ENCODE results near the gene DDIT3.
A peak's percentile ranks its signal among the peaks of the same experiment; 100 is the strongest.
"Not testable (repeated sequence)": the region's sequence is repeated elsewhere in the genome, so short reads cannot be mapped to it uniquely, and the experiment has no call there.

The DDIT3 gene

DNA sequence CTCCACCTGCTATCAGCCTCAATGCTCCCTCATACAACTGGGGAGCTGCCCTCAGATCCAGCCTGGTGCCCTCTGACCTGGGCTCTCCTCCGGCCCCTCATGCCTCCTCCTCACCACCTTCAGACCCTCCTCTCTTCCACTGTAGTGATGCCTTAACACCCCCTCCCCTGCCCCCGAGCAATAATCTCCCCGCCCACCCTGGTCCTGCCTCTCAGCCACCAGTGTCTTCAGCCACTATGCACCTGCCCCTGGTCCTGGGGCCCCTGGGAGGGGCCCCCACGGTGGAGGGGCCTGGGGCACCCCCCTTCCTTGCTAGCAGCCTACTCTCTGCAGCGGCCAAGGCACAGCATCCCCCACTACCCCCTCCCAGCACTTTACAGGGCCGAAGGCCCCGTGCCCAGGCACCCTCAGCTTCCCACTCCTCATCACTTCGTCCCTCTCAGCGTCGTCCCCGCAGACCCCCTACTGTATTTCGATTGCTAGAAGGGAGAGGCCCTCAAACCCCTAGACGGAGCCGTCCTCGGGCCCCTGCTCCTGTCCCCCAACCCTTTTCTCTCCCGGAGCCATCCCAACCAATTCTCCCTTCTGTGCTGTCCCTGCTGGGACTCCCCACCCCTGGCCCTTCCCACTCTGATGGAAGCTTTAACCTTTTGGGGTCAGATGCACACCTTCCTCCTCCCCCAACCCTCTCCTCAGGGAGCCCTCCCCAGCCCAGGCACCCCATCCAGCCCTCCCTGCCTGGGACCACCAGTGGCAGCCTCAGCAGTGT, 5.5 kb upstream of the DDIT3 start:
- no peak for DNase-seq

GRCh38 chr12:57524814-57525614, 4.7 kb upstream of the DDIT3 start:
- no peak for DNase-seq

GRCh38 chr12:57523706-57524614, 3.6 kb upstream of the DDIT3 start:
- no peak for DNase-seq

DNA sequence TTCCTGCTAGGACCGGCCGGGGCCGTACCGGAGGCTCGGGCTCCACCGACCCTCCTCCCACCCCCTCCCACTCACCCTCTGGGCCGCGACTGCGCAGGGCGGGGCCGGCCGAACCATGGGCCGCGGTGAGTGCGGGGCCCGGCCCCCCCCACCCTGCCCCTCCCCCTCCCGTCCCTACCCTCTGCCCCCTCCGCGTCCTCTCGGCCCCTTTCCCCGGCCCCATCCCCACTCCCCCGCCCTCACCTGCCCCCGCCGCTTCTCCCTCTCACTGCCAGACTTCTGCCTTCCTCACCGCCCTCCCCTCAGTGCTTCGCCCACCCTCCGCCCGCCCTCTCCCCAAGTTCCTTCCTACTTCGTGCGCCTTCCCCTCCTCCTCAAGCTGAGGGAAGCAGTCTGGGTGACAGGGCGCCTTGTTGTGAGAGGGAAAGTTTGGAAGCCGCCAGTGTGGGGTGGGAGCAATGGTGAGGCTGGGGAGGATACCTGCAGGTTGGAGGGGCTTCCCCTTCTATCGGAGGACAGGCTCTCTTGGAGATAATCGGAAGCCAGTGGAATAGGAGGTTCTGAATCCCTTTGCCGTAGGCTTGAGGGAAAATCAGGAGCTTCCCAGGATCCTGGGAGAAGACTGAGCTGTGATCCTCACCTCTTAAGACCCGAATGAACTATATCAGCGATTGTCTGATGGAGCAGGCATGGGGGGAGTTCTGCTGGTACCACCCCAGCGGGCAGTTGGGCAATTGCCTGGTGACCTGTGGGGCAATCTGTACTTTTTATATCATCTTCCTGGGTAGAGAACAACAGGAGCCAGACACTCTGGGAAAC, 2.8 kb upstream of the DDIT3 start:
- DNase-seq: peak; percentile 73 to 92 (median 84)

GRCh38 chr12:57522011-57522886, 1.9 kb upstream of the DDIT3 start, which contains the start of gene MBD6:
MBD6 (plus strand) TSS chr12:57522824; CDS start chr12:57524304, 1,480 bp downstream.
- DNase-seq: peak; percentile 94 to 96 (median 96)

GRCh38 chr12:57521525-57522010, 1.3 kb upstream of the DDIT3 start:
- no peak for DNase-seq

GRCh38 chr12:57519796-57520052, 590 bp downstream of the DDIT3 start:
- DNase-seq: peak in 1 of 4 experiments; percentile 51

DNA sequence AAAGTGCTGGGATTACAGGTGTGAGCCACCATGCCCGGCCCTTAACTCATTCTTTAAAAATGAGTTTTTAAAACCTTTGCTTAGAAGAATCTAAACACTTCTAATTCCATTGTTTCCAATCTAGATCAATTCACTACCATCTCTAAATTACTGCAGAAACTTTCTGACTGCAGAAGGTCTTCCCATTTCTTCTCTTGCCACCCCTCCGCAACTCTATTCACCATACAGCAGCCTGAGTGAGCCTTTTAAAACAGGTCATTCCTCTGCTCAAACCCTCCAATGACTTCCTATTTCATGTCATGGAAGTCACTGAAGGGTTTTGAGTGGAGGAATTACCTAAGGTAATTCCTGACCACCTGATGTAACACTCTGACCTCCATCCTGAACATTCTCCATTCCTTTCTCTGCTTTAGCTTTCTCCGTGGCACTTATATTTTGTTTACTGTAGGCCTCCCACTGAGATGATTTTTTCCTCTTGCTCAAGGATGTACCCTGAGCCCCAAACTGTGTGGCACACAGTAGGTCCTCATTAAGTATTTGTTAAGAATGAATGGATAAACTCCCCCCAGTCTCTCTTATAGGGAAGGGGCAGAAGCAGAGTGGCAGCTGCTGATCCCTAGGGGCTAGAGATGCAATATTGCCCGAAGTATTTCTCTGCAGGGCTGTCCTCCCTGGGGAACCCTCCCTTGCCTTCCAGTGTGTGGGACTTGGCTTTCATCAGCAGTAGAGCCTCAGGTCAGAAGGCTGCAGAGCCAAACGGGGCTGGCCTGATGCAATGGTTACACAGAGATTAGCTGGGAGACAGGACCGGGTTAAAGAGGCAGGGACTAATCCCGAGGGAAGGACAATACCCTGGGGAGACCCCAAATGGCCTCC, 1.2 kb downstream of the DDIT3 start:
- DNase-seq: peak in 3 of 4 experiments; percentile 48 to 62 (median 56)

DNA sequence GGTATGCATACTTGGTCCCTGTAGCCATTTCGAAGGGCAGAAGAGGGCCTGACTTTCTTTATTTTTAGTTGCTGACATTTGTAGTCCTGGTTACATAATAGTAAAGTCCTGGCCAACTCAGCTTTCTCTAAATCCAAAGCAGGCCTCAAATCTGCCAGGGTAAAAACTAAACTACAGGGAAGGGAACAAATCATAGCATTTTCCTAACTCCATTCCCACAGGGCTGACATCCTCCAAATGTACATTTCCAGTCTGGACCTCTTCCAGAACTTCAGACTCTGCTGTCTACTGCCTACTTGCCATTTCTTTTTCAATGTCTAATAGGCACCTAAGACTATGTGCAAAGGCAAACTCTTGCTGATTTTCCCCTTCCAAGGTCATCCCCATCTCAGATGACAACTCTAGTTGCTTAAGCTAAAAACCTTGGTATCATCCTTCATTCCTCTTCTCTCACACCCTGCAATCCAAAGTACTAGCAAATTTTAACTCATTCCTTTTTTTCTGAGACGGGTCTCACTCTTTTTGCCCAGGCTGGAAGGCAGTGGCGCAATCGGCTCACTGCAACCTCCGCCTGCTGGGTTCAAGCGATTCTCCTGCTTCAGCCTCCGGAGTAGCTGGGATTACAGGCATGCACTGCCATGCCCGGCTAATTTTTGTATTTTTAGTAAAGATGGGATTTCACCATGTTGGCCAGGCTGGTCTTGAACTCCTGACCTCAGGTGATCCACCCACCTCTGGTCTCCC, 2.0 kb downstream of the DDIT3 start:
- DNase-seq: peak in 2 of 4 experiments; percentile 8 to 25

DNA sequence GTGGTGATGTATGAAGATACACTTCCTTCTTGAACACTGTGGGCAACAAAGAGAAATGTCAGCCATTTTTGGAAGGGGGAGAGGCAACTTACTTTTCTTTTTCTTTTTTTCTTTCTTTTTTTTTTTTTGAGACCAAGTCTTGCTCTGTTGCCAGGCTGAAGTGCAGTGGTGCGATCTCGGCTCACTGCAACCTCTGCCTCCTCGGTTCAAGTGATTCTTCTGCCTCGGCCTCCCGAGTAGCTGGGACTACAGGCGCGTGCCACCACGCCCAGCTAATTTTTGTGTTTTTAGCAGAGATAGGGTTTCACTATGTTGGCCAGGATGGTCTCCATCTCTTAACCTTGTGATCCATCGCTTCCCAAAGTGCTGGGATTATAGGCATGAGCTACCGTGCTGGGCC, 2.6 kb downstream of the DDIT3 start:
- DNase-seq: not testable (repeated sequence)

GRCh38 chr12:57517187-57517586, 3.1 kb downstream of the DDIT3 start:
- DNase-seq: no peak

DNA sequence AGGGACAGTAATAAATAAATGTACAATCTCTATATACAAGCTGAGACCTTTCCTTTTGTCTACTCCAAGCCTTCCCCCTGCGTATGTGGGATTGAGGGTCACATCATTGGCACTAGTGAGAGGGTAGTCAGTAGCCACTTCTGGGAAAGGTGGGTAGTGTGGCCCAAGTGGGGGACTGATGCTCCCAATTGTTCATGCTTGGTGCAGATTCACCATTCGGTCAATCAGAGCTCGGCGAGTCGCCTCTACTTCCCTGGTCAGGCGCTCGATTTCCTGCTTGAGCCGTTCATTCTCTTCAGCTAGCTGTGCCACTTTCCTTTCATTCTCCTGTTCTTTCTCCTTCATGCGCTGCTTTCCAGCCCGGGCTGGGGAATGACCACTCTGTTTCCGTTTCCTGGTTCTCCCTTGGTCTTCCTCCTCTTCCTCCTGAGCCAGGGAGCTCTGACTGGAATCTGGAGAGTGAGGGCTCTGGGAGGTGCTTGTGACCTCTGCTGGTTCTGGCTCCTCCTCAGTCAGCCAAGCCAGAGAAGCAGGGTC, 3.6 kb downstream of the DDIT3 start:
- no peak for DNase-seq

DNA sequence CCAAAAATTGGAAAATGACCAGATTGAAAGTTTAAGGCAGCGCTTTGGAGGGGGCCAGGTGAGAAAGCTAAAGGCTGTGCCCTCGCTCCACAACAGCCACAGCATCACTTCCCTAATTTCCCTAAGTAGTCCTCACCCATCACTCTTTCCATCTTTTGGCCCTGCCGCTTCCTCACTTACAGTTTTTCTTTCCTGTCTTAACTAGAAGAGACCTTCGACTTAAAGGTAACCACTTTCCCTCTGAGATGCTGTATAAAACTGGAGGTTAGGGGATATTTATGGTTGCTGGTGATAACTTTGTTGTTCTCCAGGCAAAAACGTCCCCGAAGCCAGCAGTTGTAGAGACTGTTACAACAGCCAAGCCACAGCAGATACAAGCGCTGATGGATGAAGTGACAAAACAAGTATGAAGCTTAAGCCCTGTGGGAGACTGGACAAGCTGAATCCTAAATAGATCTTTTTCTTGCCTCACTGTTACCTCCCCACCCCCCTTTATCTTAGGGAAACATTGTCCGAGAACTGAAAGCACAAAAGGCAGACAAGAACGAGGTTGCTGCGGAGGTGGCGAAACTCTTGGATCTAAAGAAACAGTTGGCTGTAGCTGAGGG, 4.3 kb downstream of the DDIT3 start:
- DNase-seq: no peak

DNA sequence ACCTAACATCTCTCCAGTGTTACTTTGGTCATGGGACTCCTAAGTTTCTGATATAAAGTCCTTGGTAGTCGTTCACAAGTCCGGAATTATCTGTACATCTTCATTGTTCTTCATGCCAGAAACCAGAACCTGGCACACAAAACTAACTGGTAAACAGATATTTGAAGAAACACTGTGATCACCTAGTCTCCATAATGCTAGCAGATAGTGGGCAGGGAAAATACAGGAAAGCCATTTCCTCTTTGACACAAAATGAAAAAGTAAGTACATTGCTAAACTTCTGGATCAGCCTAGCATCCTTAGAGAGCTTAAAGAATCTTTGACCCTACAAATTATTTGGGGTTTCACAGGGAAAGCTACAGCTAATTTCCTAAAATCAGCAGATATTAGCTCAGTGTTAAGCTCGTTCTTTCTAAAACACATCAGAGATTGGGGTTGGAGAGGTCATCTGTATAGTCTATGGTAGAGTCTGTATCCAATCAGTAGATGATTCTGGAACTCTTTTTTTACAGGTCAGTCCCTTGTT, 4.8 kb downstream of the DDIT3 start:
- DNase-seq: no peak

- no peak for DNase-seq
Measured at GRCh38 chr12:57514720-57515407, 5.5 kb downstream of the DDIT3 start.

DNA sequence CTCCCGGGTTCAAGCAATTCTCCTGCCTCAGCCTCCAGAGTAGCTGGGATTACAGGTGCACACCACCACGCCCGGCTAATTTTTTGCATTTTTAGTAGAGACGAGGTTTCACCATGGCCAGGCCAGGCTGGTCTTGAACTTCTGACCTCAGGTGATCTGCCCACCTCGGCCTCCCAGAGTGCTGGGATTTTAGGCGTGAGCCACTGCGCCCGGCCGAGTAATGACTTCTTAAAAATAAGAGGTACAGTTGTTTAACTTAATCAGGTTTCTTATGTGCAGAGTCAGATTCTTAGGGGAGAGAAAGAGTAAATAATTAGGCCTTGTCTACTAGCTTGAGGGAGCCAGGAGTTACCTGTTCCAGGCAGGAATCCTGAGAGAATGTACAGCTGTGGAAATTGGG, 6.1 kb downstream of the DDIT3 start:
- not testable (repeated sequence) for DNase-seq

GRCh38 chr12:57513677-57514076, 6.6 kb downstream of the DDIT3 start:
- DNase-seq: not testable (repeated sequence)

Data from suppressor macrophage (primary cell).